Endodermal cell (in vitro differentiated cells): ENCODE results near the gene GRIA4. TPM values are rescaled to one million over a fixed set of nuclear protein-coding genes. Genes with fewer than 3 reads are reported as not detected.

Source experiments
- DNase-seq: peaks from one replicate; pipeline ENCODE4 v3.0.0-alpha.2; 2017
- H3K27ac ChIP-seq: 2 replicates; pipeline ENCODE4 v1.5.1; 2013; ENCODE audit warnings: mild to moderate bottlenecking, low read depth, low read length, moderate library complexity
- H3K27me3 ChIP-seq: 2 replicates; pipeline ENCODE4 v1.6.1; 2013; ENCODE audit warnings: mild to moderate bottlenecking, low read length, moderate library complexity; ENCODE audit not compliant: insufficient read depth, control insufficient read depth, poor library complexity, severe bottlenecking
- H3K36me3 ChIP-seq: 2 replicates; pipeline ENCODE4 v1.7.0; 2013; ENCODE audit warnings: mild to moderate bottlenecking, low read length, moderate library complexity; ENCODE audit not compliant: control insufficient read depth, insufficient read depth
- H3K4me1 ChIP-seq: one replicate; pipeline ENCODE4 v1.7.0; 2013; ENCODE audit warnings: low read length; ENCODE audit not compliant: control insufficient read depth, insufficient read depth
- H3K4me3 ChIP-seq: 2 replicates; pipeline ENCODE4 v1.5.1; 2013; ENCODE audit warnings: mild to moderate bottlenecking, low read length, moderate library complexity
- H3K9ac ChIP-seq: 2 replicates; pipeline ENCODE4 v1.6.1; 2013; ENCODE audit warnings: mild to moderate bottlenecking, low read length, moderate library complexity; ENCODE audit not compliant: poor library complexity, severe bottlenecking; ENCODE audit errors: extremely low read depth
- H3K9me3 ChIP-seq: 2 replicates; pipeline ENCODE4 v1.6.1; 2013; ENCODE audit warnings: mild to moderate bottlenecking, low read length, moderate library complexity; ENCODE audit not compliant: control insufficient read depth
- H3K27ac Mint-ChIP-seq: 2 replicates; pipeline ENCODE4 v1.8.0; 2020; ENCODE audit warnings: mixed read lengths
- H3K27me3 Mint-ChIP-seq: 2 replicates; pipeline ENCODE4 v1.8.0; 2021; ENCODE audit warnings: mild to moderate bottlenecking, mixed read lengths; ENCODE audit not compliant: insufficient read depth
- H3K36me3 Mint-ChIP-seq: 2 replicates; pipeline ENCODE4 v1.8.0; 2020; ENCODE audit warnings: low read depth, mixed read lengths
- H3K4me1 Mint-ChIP-seq: 2 replicates; pipeline ENCODE4 v1.8.0; 2020; ENCODE audit warnings: mixed read lengths
- H3K4me3 Mint-ChIP-seq: 2 replicates; pipeline ENCODE4 v1.8.0; 2020; ENCODE audit warnings: mild to moderate bottlenecking, moderate library complexity, mixed read lengths
- H3K9me3 Mint-ChIP-seq: 2 replicates; pipeline ENCODE4 v1.8.0; 2020; ENCODE audit warnings: mild to moderate bottlenecking, mixed read lengths
- WGBS, 2 experiments: methylation state at CpG; one replicate each; pipeline versions ENCODE4 v1.1.5 to v1.1.7; 2013; ENCODE audit warnings: missing lambda C conversion rate in 2 of 2, mixed read lengths in 1 of 2; ENCODE audit not compliant: insufficient coverage in 1 of 2, insufficient read length in 1 of 2; 5-methylcytosine and 5-hydroxymethylcytosine counted together
- total RNA-seq, 2 donors: library from RNA; stranded (reverse); fragmentation: NEBNext Ultra II Directional in 1 of 2; extraction: Animal tissue kit (Norgen Biotek cat#: 25700) in 1 of 2; gene quantifications; 2 replicates in 1 of 2; 3 replicates in 1 of 2; pipeline ENCODE4 v1.2.1, GENCODE V29; 2021
- TF ChIP-seq, protein P1 (sequence below): fragments of 200-600 bp; sonication (generic); conservative IDR thresholded peaks from 2 replicates; pipeline ENCODE4 v1.5.0; 2021; ENCODE audit warnings: antibody characterized with exemption, mild to moderate bottlenecking

Gene GRIA4
- total RNA-seq, 2 donors from 2014 or later, result 0.18 to 0.37 TPM

DNA sequence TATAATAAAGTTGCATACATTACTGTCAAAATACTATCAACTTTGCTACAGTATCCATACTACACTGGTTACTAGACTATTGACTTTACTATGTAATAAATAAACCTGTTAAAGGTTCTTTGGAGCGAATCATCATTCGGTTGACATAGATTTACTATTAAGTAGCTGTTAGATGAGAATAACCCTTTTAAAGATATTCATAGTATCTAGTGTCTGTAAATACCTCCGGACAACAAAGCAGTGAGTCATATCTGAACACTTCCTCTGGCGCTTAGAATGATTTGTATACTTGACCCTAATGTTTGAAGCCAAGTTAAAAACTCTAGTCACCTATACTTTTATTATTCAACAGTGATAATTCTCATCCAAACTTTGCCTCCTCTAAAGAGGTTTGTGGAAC is 327.5 kb downstream of the GRIA4 start:
- 80 to 95% methylated on average over 2 to 4 of the region's 4 CpGs for WGBS, 2 experiments
- H3K36me3 ChIP-seq, result no peaks in the 10 kb centered on the region

DNA sequence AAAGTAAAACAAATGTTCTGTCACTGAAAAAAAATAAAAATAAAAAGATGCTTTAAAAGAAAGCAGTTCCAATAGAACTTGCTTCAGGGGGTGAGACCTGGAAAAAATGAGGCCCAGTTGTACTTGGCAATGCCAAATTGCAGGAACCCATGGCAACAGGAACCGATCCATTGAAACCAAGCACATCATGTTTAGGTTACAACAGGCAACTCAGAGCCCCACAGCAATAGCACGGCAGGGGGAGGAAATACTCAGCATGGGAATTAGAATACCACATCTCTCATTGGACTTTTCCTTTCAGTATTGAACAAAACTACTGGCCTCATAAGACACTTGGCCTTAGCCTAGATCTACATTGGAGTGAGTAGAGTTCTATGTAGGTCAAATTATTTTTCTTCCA is 327.9 kb downstream of the GRIA4 start:
- TF ChIP-seq, protein P1, sequence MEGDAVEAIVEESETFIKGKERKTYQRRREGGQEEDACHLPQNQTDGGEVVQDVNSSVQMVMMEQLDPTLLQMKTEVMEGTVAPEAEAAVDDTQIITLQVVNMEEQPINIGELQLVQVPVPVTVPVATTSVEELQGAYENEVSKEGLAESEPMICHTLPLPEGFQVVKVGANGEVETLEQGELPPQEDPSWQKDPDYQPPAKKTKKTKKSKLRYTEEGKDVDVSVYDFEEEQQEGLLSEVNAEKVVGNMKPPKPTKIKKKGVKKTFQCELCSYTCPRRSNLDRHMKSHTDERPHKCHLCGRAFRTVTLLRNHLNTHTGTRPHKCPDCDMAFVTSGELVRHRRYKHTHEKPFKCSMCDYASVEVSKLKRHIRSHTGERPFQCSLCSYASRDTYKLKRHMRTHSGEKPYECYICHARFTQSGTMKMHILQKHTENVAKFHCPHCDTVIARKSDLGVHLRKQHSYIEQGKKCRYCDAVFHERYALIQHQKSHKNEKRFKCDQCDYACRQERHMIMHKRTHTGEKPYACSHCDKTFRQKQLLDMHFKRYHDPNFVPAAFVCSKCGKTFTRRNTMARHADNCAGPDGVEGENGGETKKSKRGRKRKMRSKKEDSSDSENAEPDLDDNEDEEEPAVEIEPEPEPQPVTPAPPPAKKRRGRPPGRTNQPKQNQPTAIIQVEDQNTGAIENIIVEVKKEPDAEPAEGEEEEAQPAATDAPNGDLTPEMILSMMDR, result no peak
- H3K4me1 Mint-ChIP-seq, result peaks cover 19% of the 10 kb centered on the region
- no peak for DNase-seq
- no peaks in the 10 kb centered on the region for H3K36me3 Mint-ChIP-seq
- Histone ChIP-seq H3K36me3 (no peaks in the 10 kb centered on the region), H3K27ac (no peak overlapping the region), H3K4me1 (no peaks in the 10 kb centered on the region), H3K4me3 (no peak overlapping the region), H3K27me3 (no peaks in the 10 kb centered on the region), H3K9me3 (no peaks in the 10 kb centered on the region), H3K9ac (no peak overlapping the region)
- no peak overlapping the region for H3K4me3 Mint-ChIP-seq
- no peaks in the 10 kb centered on the region for H3K9me3 Mint-ChIP-seq
- WGBS, 2 experiments, result 43 to 84% methylated on average over 1 to 2 of the region's 2 CpGs
- no peaks in the 10 kb centered on the region for H3K27me3 Mint-ChIP-seq
- H3K27ac Mint-ChIP-seq, result no peak overlapping the region

More for the DNA sequence above, 327.5 kb downstream of the GRIA4 start:
- Histone ChIP-seq H3K27ac (no peak overlapping the region), H3K4me3 (no peak overlapping the region), H3K4me1 (no peaks in the 10 kb centered on the region), H3K27me3 (no peaks in the 10 kb centered on the region), H3K9me3 (no peaks in the 10 kb centered on the region), H3K9ac (no peak overlapping the region)
- Mint-ChIP-seq H3K4me3 (no peak overlapping the region), H3K27me3 (no peaks in the 10 kb centered on the region), H3K27ac (no peak overlapping the region), H3K36me3 (no peaks in the 10 kb centered on the region), H3K9me3 (no peaks in the 10 kb centered on the region), H3K4me1 (peaks cover 19% of the 10 kb centered on the region)
- no peak for DNase-seq
- TF ChIP-seq, protein P1, result no peak

DNA sequence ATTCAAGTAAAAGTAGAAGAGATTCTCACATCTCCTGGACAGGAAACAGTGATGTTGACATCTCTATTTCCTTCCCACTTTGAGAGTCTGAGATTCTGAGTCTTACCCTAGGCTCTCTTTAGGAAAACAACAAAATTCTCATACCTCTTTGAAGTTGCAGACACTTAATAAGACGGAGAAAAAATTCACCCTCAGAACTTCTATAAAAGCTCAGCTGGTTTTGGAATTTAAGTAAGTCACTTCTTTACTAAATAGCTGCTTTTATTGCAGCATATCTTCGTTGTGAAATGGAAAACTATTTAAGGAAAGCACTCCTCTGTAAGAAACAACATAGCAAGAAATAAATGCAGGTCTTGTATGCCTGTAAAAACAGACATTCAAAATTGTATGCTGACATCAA is 333.0 kb downstream of the GRIA4 start:
- no peaks in the 10 kb centered on the region for H3K9me3 ChIP-seq
- Mint-ChIP-seq H3K27me3 (no peaks in the 10 kb centered on the region), H3K36me3 (no peaks in the 10 kb centered on the region), H3K4me1 (peaks cover 13% of the 10 kb centered on the region), H3K9me3 (no peaks in the 10 kb centered on the region), H3K4me3 (no peak overlapping the region), H3K27ac (no peak overlapping the region)
- H3K27me3 ChIP-seq, result no peaks in the 10 kb centered on the region
- 82% methylated on average over 2 of the region's 2 CpGs; no CpG with 5 or more reads in 1 of the 2 experiments for WGBS, 2 experiments
- DNase-seq, result no peak
- TF ChIP-seq, protein P1, result no peak
- no peak overlapping the region for H3K4me3 ChIP-seq
- no peaks in the 10 kb centered on the region for H3K36me3 ChIP-seq
- no peak overlapping the region for H3K27ac ChIP-seq
- H3K9ac ChIP-seq, result no peak overlapping the region
- H3K4me1 ChIP-seq, result no peaks in the 10 kb centered on the region
